ENCODE measurements around the gene GAGE10.
"Not testable (repeated sequence)": the region's sequence is repeated elsewhere in the genome, so short reads cannot be mapped to it uniquely, and the experiment has no call there.

DNA sequence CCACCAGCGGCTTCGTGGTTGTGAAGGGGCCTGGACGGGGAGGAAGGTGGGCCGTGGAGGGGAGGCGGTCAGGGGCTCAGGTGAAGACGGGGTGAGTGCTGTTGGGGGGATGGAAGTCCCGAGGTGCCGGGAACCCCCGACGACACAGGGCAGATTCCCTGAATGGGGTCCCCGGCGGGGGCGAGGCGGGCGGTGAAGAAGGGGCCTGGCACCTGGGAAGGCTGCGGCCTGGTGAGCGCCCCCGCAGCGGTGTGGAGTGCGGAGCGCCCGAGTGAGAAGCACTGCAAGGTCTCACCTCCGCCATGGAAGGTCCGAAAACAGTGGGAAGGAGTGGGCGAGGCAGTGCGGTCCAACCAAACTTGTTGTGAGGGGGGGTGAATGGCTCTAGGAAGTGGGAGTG is 28.4 kb downstream of the GAGE10 start:
- TF ChIP-seq, protein P1, sequence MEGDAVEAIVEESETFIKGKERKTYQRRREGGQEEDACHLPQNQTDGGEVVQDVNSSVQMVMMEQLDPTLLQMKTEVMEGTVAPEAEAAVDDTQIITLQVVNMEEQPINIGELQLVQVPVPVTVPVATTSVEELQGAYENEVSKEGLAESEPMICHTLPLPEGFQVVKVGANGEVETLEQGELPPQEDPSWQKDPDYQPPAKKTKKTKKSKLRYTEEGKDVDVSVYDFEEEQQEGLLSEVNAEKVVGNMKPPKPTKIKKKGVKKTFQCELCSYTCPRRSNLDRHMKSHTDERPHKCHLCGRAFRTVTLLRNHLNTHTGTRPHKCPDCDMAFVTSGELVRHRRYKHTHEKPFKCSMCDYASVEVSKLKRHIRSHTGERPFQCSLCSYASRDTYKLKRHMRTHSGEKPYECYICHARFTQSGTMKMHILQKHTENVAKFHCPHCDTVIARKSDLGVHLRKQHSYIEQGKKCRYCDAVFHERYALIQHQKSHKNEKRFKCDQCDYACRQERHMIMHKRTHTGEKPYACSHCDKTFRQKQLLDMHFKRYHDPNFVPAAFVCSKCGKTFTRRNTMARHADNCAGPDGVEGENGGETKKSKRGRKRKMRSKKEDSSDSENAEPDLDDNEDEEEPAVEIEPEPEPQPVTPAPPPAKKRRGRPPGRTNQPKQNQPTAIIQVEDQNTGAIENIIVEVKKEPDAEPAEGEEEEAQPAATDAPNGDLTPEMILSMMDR (conservative IDR thresholded peaks at IDR 0.05 in 1 of 2, IDR thresholded peaks at IDR 0.05 in 1 of 2; ENCODE audit: extremely low read depth in 1 of 2, insufficient read depth in 1 of 2, low read depth in 1 of 2, low read length in 2 of 2) = not testable (repeated sequence)
- not testable (repeated sequence) for TF ChIP-seq EZH2 (IDR thresholded peaks at IDR 0.05; ENCODE audit: borderline replicate concordance, low read length)
